NB4 (cell line): Measurements from ENCODE around the gene OR2J1.

Source experiments
- CTCF ChIP-seq: IDR thresholded peaks from one replicate; pipeline ENCODE4 v1.5.1; 2012; ENCODE audit warnings: low read depth, low read length
- MYC ChIP-seq: IDR thresholded peaks from 2 replicates; pipeline ENCODE4 v1.6.1; 2011; ENCODE audit warnings: low read depth, low read length
- POLR2A ChIP-seq: IDR thresholded peaks from 2 replicates; pipeline ENCODE4 v1.6.1; 2011; ENCODE audit warnings: mild to moderate bottlenecking; ENCODE audit not compliant: insufficient read length; ENCODE audit errors: extremely low read depth

DNA sequence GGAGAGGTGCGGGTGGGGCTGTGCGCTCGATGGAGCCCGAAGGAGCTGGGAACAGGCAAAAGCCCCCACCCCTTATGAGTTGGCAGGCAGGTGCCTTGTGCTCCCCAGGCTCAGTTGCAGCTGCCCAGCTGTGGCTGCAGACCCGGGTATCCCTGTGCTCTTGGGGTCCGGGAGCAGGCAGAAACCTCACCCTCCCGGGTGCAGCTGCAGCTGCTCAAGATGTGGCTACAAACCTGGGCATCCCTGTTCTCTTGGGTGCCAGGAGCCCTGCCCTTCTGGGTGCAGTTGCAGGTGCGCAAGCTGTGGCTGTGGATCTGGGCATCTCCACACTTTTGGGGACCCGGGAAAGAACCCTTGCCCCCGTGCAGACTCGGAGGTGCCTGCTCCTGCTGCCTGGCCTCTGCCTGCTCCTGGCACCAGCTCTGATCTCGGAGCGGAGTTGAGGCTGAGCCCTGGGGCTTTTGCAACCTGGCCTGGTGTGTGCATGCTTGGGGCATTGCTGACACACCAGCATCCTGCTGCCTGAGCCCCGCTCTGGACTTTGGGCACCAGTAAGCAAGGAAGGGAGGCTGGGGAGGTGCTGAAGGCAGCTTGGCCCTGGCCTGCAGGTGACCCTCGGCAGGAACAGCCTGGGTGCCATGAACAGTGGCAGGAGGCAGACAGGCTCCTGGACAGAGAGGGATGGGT, 30.2 kb downstream of the OR2J1 start:
- TF ChIP-seq CTCF: no peak
- no peak for TF ChIP-seq POLR2A
- TF ChIP-seq MYC: no peak
